NCI-H2227 (cell line): ENCODE measurements around the gene PDXDC1.
"Not testable (repeated sequence)": the region's sequence is repeated elsewhere in the genome, so short reads cannot be mapped to it uniquely, and the experiment has no call there.

Experiments
- DNase-seq: peaks from one replicate; lab custom pipeline; 2025; ENCODE audit not compliant: unreplicated experiment; lab: John Stamatoyannopoulos, UW

PDXDC1 gene

GRCh38 chr16:14971621-14972228 is 3.1 kb upstream of the PDXDC1 start:
- not testable (repeated sequence) for DNase-seq

- DNase-seq, result not testable (repeated sequence)
These were observed 972 bp upstream of the PDXDC1 start for GRCh38 chr16:14973785-14974322.

GRCh38 chr16:14974331-14974655 is 533 bp upstream of the PDXDC1 start:
- not testable (repeated sequence) for DNase-seq

GRCh38 chr16:14975418-14976194 is 780 bp downstream of the PDXDC1 start:
- DNase-seq, result not testable (repeated sequence)

GRCh38 chr16:14976971-14977736 is 2.3 kb downstream of the PDXDC1 start:
- not testable (repeated sequence) for DNase-seq

- not testable (repeated sequence) for DNase-seq
These were observed 3.5 kb downstream of the PDXDC1 start for GRCh38 chr16:14978281-14978680.

- not testable (repeated sequence) for DNase-seq
These were observed 4.1 kb downstream of the PDXDC1 start for GRCh38 chr16:14978908-14979307.

GRCh38 chr16:14981234-14981633 is 6.4 kb downstream of the PDXDC1 start:
- not testable (repeated sequence) for DNase-seq

GRCh38 chr16:14982521-14982920 is 7.7 kb downstream of the PDXDC1 start:
- not testable (repeated sequence) for DNase-seq

GRCh38 chr16:14988092-14988491 is 13.3 kb downstream of the PDXDC1 start:
- not testable (repeated sequence) for DNase-seq

- DNase-seq, result not testable (repeated sequence)
These were observed 13.9 kb downstream of the PDXDC1 start for GRCh38 chr16:14988661-14989191.

- not testable (repeated sequence) for DNase-seq
These were observed 14.8 kb downstream of the PDXDC1 start for GRCh38 chr16:14989291-14990281.

GRCh38 chr16:14993277-14994151 is 18.7 kb downstream of the PDXDC1 start:
- not testable (repeated sequence) for DNase-seq

- not testable (repeated sequence) for DNase-seq
These were observed 21.9 kb downstream of the PDXDC1 start for GRCh38 chr16:14996702-14997101.

- not testable (repeated sequence) for DNase-seq
These were observed 23.5 kb downstream of the PDXDC1 start for GRCh38 chr16:14998300-14998699.

- not testable (repeated sequence) for DNase-seq
These were observed 25.0 kb downstream of the PDXDC1 start for GRCh38 chr16:14999845-15000244.

- DNase-seq, result not testable (repeated sequence)
These were observed 27.6 kb downstream of the PDXDC1 start for GRCh38 chr16:15002448-15002847.

GRCh38 chr16:15005357-15006132 is 30.7 kb downstream of the PDXDC1 start:
- DNase-seq, result not testable (repeated sequence)
